Measurements from ENCODE around the gene SLC18A2.

GRCh38 chr10:117275121-117275520 lies 34.2 kb downstream of the SLC18A2 start:
- no peak for TF ChIP-seq CTCF (IDR thresholded peaks at IDR 0.05)
- TF ChIP-seq POLR2A (IDR thresholded peaks at IDR 0.05) = no peak
